MG63 (cell line): ENCODE measurements around the gene CCDC171. TPM values are rescaled to one million over a fixed set of nuclear protein-coding genes. Genes with fewer than 3 reads are reported as not detected.

Source experiments
- DNase-seq: peaks from one replicate; pipeline ENCODE4 v3.0.0-alpha.2; 2020
- H3K27me3 ChIP-seq: fragments of 250-450 bp; sonication (Bioruptor Pico); 2 replicates; pipeline ENCODE4 v1.5.1; 2020; ENCODE audit warnings: mild to moderate bottlenecking, moderate library complexity
- H3K36me3 ChIP-seq: fragments of 250-450 bp; sonication (Bioruptor Pico); 2 replicates; pipeline ENCODE4 v1.5.1; 2020; ENCODE audit warnings: mild to moderate bottlenecking, moderate library complexity
- H3K4me3 ChIP-seq: fragments of 250-450 bp; sonication (Bioruptor Pico); 2 replicates; pipeline ENCODE4 v1.5.1; 2020; ENCODE audit warnings: mild to moderate bottlenecking, moderate library complexity
- H3K9me3 ChIP-seq: fragments of 250-450 bp; sonication (Bioruptor Pico); 2 replicates; pipeline ENCODE4 v1.5.1; 2020; ENCODE audit warnings: mild to moderate bottlenecking, moderate library complexity
- total RNA-seq: library from RNA; depleted of rRNA; stranded (reverse); fragments of >200 nt; shearing (Covaris generic); gene quantifications from 2 replicates; pipeline ENCODE4 v1.2.3, GENCODE V29; 2014; ENCODE audit warnings: low replicate concordance

CCDC171 gene
- total RNA-seq, 1 experiment from 2014 or later: 6.6 TPM

- DNase-seq: no peak
These were observed 314.5 kb downstream of the CCDC171 start for GRCh38 chr9:15867334-15867733.

GRCh38 chr9:15867988-15868387 is 315.1 kb downstream of the CCDC171 start:
- Histone ChIP-seq H3K36me3 (no peaks in the 10 kb centered on the region), H3K27me3 (no peaks in the 10 kb centered on the region), H3K9me3 (no peaks in the 10 kb centered on the region), H3K4me3 (no peak overlapping the region)
- DNase-seq: no peak

More at GRCh38 chr9:15867334-15867733, 314.5 kb downstream of the CCDC171 start:
- no peaks in the 10 kb centered on the region for H3K27me3 ChIP-seq
- no peak overlapping the region for H3K4me3 ChIP-seq
- H3K36me3 ChIP-seq: no peaks in the 10 kb centered on the region
- peaks cover under 1% of the 10 kb centered on the region; the same call in 1 of the 2 replicates for H3K9me3 ChIP-seq

- no peaks in the 10 kb centered on the region for H3K27me3 ChIP-seq
- H3K9me3 ChIP-seq: no peaks in the 10 kb centered on the region
- H3K4me3 ChIP-seq: no peak overlapping the region
- no peaks in the 10 kb centered on the region for H3K36me3 ChIP-seq
- no peak for DNase-seq
These were observed 320.8 kb downstream of the CCDC171 start for GRCh38 chr9:15873573-15874177.

- Histone ChIP-seq H3K9me3 (no peaks in the 10 kb centered on the region), H3K36me3 (no peaks in the 10 kb centered on the region), H3K4me3 (no peak overlapping the region), H3K27me3 (no peaks in the 10 kb centered on the region)
- no peak for DNase-seq
These were observed 329.5 kb downstream of the CCDC171 start for GRCh38 chr9:15882328-15882727.

GRCh38 chr9:15882883-15883282 is 330.0 kb downstream of the CCDC171 start:
- no peaks in the 10 kb centered on the region for H3K9me3 ChIP-seq
- H3K4me3 ChIP-seq: no peak overlapping the region
- H3K27me3 ChIP-seq: no peaks in the 10 kb centered on the region
- H3K36me3 ChIP-seq: no peaks in the 10 kb centered on the region
- no peak for DNase-seq

- no peaks in the 10 kb centered on the region for H3K9me3 ChIP-seq
- no peaks in the 10 kb centered on the region for H3K27me3 ChIP-seq
- H3K36me3 ChIP-seq: no peaks in the 10 kb centered on the region
- H3K4me3 ChIP-seq: no peak overlapping the region
- no peak for DNase-seq
These were observed 332.6 kb downstream of the CCDC171 start for GRCh38 chr9:15885464-15885863.

- no peak for DNase-seq
- no peak overlapping the region for H3K4me3 ChIP-seq
These were observed 336.7 kb downstream of the CCDC171 start for GRCh38 chr9:15889555-15889954.

GRCh38 chr9:15901572-15901971 is 348.7 kb downstream of the CCDC171 start:
- Histone ChIP-seq H3K27me3 (no peaks in the 10 kb centered on the region), H3K4me3 (no peak overlapping the region), H3K9me3 (peaks cover 23% of the 10 kb centered on the region), H3K36me3 (no peaks in the 10 kb centered on the region)
- no peak for DNase-seq

More at GRCh38 chr9:15889555-15889954, 336.7 kb downstream of the CCDC171 start:
- Histone ChIP-seq H3K36me3 (no peaks in the 10 kb centered on the region), H3K9me3 (peaks cover 17% of the 10 kb centered on the region), H3K27me3 (no peaks in the 10 kb centered on the region)

GRCh38 chr9:15909297-15909696 is 356.5 kb downstream of the CCDC171 start:
- no peak for DNase-seq
- Histone ChIP-seq H3K4me3 (no peak overlapping the region), H3K9me3 (peaks cover 25% of the 10 kb centered on the region), H3K36me3 (no peaks in the 10 kb centered on the region), H3K27me3 (no peaks in the 10 kb centered on the region)

GRCh38 chr9:15915711-15916110 is 362.9 kb downstream of the CCDC171 start:
- DNase-seq: no peak
- no peaks in the 10 kb centered on the region for H3K27me3 ChIP-seq
- H3K9me3 ChIP-seq: peaks cover 31% of the 10 kb centered on the region
- no peak overlapping the region for H3K4me3 ChIP-seq
- H3K36me3 ChIP-seq: no peaks in the 10 kb centered on the region

- Histone ChIP-seq H3K9me3 (peaks cover 7% of the 10 kb centered on the region), H3K27me3 (no peaks in the 10 kb centered on the region), H3K4me3 (no peak overlapping the region), H3K36me3 (no peaks in the 10 kb centered on the region)
- peak; percentile 27 for DNase-seq
These were observed 374.3 kb downstream of the CCDC171 start for GRCh38 chr9:15927161-15927560.

GRCh38 chr9:15935661-15936305 is 382.9 kb downstream of the CCDC171 start:
- no peak for DNase-seq
- H3K4me3 ChIP-seq: no peak overlapping the region
- H3K36me3 ChIP-seq: no peaks in the 10 kb centered on the region

GRCh38 chr9:15936306-15936921 is 383.6 kb downstream of the CCDC171 start:
- H3K27me3 ChIP-seq: no peaks in the 10 kb centered on the region
- peaks cover 18% of the 10 kb centered on the region for H3K9me3 ChIP-seq
- H3K36me3 ChIP-seq: no peaks in the 10 kb centered on the region
- no peak overlapping the region for H3K4me3 ChIP-seq
- DNase-seq: peak; percentile 85

More at GRCh38 chr9:15935661-15936305, 382.9 kb downstream of the CCDC171 start:
- H3K27me3 ChIP-seq: no peaks in the 10 kb centered on the region
- peaks cover 18% of the 10 kb centered on the region for H3K9me3 ChIP-seq

- Histone ChIP-seq H3K27me3 (0 out of 2 replicates have a peak, but pooled peaks cover 2% of the 10 kb centered on the region), H3K9me3 (peaks cover 4% of the 10 kb centered on the region), H3K36me3 (no peaks in the 10 kb centered on the region), H3K4me3 (no peak overlapping the region)
- no peak for DNase-seq
These were observed 390.1 kb downstream of the CCDC171 start for GRCh38 chr9:15942831-15943424.

- Histone ChIP-seq H3K27me3 (0 out of 2 replicates have a peak, but pooled peaks cover 2% of the 10 kb centered on the region), H3K9me3 (peaks cover 8% of the 10 kb centered on the region), H3K4me3 (no peak overlapping the region), H3K36me3 (no peaks in the 10 kb centered on the region)
- no peak for DNase-seq
These were observed 391.5 kb downstream of the CCDC171 start for GRCh38 chr9:15944341-15944740.

GRCh38 chr9:15959663-15960062 is 406.8 kb downstream of the CCDC171 start:
- Histone ChIP-seq H3K27me3 (no peaks in the 10 kb centered on the region), H3K9me3 (peaks cover 4% of the 10 kb centered on the region), H3K4me3 (no peak overlapping the region), H3K36me3 (no peaks in the 10 kb centered on the region)
- no peak for DNase-seq

GRCh38 chr9:15961217-15961616 is 408.4 kb downstream of the CCDC171 start:
- Histone ChIP-seq H3K27me3 (no peaks in the 10 kb centered on the region), H3K9me3 (no peaks in the 10 kb centered on the region), H3K36me3 (no peaks in the 10 kb centered on the region), H3K4me3 (no peak overlapping the region)
- DNase-seq: no peak
